Epidermal melanocyte (primary cell): ENCODE measurements around the gene DELE1.
A peak's percentile ranks its signal among the peaks of the same experiment; 100 is the strongest.

Source experiments
- DNase-seq: peaks from one replicate; pipeline ENCODE4 v3.0.0; 2011; ENCODE audit warnings: low spot score; ENCODE audit not compliant: insufficient read length

DELE1 gene

DNA sequence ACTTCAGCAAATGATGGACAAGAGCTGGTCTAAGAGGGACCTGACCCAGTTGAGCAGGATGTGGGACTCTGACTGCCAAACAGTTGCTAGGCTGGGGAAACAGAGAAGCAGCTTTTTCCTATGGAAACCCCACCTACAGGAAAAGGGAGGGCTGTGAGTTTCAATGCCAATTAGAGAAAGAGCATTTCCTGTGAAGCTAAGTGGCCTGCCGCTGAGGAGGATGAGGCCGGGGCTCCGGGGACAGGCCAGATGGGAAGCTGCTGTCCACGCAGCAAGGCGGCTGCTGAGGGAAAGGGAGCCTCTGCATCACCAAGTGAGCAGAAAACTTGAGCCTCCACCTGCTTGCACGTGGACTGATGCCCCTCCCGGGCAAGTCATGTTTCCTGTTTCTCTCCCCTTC lies 34.4 kb downstream of the DELE1 start, which contains the start of gene PCDH12:
Gene PCDH12, minus strand, starts transcription at position 90 of the 400 bp plus-strand sequence. CDS start 351 bp downstream, outside the sequence.
- no peak for DNase-seq

DNA sequence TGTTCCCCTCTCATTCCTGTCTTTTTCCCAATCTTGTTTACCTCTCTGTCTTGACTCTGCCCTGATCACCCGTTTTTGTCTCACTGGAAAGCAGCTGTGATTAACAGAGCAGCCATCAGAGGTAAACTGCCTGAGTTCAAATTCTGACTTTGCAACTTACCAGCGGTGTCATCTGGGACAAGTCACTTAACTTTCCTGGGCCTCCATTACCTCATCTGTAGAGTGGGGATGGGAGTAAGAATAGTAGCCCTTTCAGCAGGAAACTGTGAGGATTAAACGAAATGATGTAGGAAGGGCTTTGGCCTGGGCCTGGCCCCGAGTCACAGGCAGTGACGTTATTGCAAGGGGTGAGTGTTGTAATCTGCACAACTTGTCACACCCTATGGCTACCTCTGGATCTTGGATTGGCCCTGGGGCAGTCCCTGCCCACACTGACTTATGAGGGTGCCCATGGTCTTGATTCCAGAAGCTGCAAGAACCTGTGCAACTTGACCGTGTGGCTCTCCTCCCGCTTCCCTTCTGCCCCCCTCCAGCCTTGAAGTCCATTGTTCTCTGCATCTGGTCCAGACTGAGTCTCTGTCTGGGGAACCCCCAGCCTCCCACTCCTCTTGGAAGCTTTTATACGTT lies 35.0 kb downstream of the DELE1 start:
- DNase-seq: no peak

DNA sequence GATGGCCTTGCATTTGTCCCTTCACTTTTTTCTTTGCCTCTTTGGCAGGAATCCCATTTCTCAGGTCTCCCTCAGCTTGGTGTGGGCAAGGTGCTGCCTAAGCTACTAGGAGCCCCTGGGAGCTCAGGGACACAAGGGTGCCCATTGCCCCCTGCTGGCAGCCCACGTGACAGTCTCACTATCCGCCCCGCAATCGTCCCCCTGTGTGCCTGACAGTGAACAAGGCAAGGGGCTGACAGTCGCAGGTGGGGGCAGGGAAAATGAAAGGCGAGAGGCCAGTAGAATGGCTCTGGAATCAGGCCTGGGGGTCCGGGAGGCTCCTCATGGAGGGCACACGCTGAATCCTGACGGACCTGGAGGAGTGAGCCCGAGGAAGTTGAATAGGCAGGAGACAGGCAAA lies 36.3 kb downstream of the DELE1 start:
- no peak for DNase-seq

DNA sequence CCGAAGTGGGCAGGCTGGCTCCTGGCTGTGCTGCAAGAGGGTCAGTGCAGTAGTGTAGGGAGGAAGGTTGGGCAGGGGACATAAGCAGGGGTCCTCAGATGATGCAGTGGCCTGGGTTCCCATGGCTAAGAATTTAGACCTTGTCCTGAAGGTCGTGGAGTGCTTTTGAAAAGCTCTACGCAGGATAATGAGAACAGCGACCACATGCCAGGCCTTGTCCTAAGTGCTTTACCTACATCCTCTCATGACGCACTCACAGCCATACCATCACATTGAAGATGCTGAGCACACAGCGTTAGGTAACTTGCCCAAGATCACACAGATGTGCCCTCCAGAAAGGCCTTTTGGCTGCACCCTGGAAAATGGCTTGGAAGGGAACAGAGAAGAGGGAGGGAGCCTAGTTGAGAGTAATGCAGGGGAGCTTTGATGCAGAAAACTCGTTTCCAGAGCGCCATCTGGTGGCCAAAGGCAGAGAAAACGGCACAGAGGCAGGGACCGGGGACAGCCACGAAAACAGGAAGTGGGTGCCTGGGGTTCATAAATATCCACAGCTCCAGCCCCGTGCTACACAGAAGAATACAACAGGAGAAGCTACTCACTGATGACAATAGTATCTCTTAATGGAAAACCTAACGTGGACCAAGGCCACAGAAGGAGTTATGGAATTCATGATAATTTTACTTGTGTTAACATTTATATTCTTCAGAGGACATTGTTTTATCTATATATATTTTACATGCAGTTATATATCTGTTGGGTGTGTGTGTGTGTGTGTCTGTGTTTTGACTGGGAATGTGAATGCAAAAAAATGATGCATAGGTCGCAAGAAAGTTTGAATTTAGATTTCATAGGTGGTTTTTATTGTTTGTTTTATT lies 37.0 kb downstream of the DELE1 start:
- DNase-seq: peak; percentile 85

DNA sequence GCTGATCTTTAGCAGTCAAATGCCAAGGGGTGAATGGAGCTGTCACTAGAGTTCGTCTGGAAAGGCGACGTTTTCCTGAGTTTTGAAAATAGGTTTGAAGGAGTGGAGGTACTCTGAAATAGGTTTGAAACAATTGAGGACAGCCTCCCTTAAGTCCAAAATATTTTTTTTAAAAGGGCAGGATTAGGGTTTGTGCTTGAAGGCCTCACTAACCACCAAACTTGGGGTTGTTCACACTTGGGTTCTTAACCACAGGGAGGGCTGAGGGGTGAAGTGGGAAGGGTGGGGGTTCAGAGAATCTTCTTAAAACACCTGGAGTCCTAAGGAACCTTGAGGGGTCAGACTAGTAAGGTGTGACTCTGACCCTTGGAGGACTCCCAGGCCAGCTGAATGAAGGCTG lies 37.8 kb downstream of the DELE1 start:
- DNase-seq: no peak

DNA sequence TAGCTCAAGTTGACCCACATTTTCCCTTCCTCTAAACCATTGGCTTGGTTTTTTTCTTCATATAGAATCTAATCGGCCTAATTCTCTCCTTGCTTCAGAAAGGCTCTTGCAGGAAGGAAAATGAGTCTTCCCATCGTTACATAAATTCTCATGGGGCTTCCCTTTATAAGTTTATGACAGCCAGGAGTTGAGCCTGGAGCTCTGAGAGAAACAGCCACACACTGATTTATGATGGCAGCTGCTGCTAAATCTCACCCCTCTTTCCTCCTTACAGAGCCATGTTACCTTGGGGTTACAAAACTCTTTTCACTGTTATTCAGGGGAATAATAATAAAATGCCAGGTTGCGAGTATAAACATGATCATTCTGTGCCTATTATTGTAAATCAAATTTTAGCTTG lies 40.0 kb downstream of the DELE1 start:
- DNase-seq: no peak

DNA sequence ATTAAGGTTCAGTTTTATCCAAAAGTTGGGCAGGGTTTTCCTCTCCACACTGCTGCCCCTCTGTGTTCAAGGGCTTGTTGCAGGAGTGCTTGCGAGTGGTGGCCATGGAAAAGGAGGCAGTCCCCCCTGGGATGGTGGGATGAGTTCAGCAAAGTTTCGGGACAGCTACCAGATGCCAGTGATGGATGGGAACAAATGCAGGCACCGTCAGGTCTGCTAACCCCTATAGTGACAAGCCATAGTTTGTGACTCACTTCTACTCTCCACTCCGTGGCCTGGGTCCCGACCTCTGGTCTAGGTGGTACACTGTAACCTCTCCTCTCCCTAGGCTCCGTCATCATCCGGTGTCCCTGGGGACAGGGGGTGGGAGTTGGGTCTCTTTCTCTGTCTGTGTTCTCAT lies 41.4 kb downstream of the DELE1 start:
- DNase-seq: no peak

DNA sequence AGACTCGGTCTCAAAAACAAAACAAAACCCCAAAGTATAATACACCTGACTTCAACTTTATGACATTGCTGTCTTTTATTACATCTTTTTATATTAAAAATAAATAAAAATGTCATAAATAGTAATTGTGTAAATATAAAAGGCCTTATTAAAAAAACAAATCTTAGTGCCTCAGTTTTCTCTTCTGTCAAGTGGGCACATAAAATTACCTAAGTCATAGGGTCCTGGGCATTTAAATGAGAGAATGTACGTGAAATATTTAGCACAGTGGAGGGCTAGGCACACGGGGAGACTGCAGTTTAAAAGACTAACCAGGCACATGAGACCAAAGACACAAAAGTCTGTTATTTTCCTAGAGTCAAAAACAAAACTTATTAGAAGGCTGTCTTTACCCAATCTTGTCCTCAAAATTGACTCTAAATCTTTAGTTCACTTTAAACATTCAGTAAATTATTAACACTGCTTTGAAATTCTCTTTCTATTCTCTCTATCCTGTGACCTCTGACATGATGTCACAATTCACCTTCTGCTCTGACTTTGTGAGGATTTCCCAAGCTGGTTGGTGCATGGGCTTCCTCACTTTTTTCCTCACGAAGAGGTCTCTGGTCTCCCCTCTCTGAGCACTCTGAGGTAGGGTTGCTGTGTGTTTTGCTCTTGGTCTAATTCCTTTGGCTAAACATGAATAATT lies 42.7 kb downstream of the DELE1 start:
- DNase-seq: no peak

DNA sequence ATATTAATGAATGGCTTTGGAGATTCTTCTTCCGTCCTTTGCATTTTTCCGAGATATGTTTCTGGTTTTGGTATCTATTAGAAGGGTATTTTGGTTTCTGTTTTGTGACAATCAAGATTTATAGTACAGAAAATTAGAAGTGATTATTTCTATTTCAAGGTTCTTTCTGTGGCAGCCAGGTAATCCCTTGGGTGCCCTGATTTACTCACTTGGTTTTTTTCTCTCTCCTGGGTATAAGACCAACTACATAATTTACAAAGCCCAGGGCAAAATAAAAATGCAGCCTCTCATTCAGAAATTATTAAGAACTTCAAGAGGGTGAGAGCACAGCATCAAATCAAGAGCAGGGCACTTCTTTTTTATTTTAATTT lies 43.3 kb downstream of the DELE1 start:
- DNase-seq: no peak

DNA sequence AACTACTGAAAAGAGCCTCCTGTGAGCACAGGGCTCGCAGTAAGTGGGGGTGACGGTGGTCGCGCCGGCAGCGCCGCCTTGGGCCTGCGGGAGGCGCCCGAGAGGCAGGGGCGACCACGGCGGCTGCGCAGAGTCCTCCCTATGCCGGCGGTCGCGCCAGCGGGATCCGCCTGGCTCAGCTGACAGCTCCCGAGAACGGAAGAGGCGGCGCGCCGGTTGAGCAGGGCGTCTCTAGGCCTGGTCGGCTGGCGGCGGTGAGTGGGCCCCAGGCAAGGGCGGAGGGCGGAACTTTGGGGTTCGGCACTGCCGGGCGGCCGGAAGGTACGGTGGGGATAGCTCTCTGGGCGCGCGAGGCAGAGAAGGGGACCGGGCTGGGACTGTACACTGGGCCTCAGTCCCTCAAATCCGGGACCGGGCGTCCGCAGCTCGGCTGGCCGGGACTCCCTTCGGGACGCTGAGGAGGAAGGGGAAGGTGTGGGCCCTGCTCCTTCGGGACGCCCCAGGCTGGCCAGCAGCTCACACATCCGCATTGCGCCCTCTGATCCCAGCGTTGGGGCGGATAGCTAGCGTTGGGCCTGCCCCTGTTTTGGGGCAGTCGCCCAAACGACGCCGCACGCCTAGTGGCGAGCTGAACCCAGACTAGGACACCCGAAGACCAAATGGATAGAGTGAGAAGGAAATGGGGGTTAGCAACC lies 45.4 kb downstream of the DELE1 start, which contains the start of gene RNF14:
Gene RNF14, plus strand, starts transcription at position 192 of the 695 bp plus-strand sequence. CDS start 4,484 bp downstream, outside the sequence.
- DNase-seq: peak; percentile 79

DNA sequence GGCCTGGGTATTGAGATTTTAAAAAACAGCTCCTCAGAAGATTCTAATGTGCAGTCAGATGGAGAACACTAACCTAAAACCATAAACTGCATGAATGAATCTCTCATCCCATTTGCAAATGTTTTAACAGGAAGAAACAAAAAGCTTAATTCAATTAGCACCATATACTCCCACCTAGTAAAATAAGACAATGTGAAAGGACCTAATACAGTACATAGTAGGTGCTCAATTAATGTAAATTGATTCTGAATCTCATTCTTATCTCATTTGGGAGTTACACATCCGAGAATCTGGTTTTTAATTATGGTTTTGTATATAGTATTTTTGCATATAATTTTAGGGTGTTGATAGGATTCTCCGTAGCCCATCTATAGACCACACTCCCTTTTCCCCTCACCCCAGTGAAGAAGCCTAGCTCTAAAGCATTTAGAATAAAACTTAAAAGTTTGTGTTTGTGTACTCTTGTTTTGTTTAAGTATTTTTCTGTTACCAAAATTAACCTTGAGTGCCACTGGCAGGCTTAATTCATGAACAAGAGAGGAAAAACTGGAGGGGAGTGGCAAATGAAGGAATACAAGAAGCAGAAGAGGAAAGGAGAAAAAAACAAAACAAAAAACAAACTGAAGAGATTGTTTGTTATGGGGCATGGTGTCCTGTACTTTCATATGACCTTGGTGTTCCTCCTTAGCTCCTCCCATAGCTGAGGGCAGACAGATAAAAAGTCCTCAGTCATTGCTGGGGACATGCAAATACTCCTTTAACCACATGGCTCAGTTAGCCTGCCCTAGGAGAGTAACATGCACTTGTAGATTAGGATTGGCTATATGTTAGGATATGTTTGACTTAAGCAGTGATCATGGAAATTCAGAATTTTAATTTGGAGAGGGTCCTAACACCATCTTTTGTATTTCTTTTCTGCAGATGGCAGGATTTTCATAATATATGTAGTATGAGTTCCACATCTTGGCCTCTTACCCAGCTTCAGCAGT lies 46.4 kb downstream of the DELE1 start:
- no peak for DNase-seq

DNA sequence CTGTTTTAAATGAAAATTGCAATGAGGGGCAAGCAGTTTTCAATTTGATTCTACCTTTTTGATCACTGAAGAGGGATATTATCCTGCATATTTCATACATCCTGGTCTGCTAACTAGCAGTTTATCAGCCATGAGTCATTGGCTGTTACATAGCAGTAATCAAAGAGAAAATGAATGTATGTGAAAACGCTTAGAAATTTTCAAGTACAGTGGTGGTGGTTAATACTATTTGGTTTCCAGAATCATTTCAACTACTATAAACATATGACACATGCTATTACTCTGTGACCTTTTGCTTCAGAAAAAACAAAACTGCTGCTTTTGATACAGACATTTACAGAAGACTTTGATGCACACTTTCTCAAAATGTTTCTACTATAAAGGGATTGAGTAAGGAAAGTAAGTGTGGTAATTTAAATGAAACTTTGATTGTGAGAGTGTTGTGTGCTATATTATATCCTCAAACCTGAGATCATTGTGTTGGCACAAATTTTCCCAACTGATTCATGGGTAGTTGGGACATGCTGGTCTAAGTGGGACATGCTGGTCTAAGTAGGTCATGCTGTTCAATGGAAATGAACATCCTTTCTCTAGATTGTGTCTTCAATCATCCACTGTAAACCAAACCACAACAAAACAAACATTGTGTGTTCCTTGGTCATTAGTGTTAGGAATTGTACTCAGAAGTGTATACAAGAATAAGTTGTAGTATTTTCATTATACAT lies 50.4 kb downstream of the DELE1 start:
- no peak for DNase-seq

DNA sequence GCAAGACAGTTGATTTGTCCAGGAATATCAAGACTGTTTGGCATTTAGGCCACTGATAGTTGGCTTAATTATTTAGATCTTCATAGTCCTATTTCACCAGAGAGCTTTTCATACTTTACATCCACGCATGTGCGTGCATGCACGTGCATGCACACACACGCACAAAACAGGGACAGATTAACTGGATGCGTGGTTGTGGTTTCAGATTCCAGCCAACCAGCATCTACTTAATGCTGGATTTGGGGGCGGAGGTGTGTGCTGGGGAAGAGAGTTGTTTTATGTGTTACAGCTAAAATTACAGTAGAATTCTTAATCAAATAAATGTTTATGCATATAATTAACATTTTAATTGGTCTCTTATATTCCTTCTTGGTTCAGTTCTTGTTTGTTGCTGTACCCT lies 52.5 kb downstream of the DELE1 start:
- DNase-seq: no peak

DNA sequence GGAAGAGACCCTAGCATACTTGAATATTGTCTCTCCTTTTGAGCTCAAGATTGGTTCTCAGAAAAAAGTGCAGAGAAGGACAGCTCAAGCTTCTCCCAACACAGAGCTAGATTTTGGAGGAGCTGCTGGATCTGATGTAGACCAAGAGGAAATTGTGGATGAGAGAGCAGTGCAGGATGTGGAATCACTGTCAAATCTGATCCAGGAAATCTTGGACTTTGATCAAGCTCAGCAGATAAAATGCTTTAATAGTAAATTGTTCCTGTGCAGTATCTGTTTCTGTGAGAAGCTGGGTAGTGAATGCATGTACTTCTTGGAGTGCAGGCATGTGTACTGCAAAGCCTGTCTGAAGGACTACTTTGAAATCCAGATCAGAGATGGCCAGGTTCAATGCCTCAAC lies 54.7 kb downstream of the DELE1 start:
- no peak for DNase-seq

DNA sequence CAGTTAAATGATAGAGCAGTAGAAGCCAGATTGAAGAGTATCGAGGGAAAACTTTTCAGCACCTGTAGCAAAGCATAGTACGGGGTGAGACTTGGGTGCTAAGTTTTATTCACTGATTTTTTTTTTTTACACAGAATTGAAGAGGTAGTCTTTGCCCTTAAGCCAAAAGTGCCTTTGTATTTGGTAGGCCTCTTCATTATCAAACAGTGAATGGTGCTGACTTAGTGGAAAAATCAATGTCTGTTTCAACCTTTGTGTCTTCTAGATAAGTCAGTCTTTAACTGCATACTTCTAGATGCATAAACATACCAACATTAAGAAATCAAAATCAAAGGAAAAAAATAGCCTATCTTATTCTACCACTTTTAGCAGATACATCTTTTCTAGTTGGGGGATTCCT lies 59.0 kb downstream of the DELE1 start:
- no peak for DNase-seq

DNA sequence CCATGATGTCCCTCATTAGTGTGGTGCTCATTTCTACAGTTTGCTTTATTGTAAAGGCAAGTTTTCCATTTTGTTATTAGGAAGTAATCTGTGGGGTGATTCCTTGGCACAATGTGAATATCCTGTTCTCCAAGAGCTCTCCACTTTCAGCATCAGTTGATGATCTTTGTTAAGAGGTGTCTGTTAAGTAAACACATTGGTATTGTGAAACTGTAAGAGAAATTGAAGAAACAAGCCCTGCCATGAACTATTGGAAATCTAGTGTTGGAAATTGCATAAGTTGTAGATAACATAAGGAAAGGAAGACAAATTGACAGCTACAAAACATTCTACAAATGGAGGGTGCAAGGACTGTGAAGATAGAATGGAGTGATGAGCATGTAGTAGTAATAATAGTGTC lies 62.4 kb downstream of the DELE1 start:
- DNase-seq: no peak

DNA sequence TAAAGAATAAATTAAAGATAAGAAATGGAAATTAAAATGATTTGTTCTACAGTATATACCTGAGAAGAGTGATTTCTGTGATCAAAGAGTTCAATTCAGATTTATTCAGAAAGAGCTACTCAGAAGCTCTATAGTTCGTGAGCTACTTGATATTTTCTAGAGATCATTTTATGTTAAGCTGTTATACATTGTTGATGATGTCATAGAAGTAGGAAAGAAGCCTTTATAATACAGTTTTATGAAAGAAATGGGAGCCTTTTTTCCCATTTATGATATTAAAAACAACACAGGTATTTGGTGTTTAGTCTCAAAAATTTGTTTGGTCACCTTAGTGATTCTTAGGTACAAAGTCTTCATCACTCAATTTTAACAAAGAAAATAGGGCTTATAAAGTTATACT lies 66.0 kb downstream of the DELE1 start:
- no peak for DNase-seq
